Activated T-helper 17 cell treated with anti-CD3 and anti-CD28 coated beads, Interleukin-2, amount 50 U/mL, for 72 hours (primary cell): ENCODE results near the gene ROGDI. TPM values are rescaled to one million over a fixed set of nuclear protein-coding genes. Genes with fewer than 3 reads are reported as not detected.

ENCODE experiments used
- ATAC-seq: fragments of 150-1000 bp; cut with Tn5 transposase; replicated peaks from 2 replicates; pipeline ENCODE4 v1.10.0; 2021; ENCODE audit warnings: mild to moderate bottlenecking, moderate library complexity
- H3K27ac Mint-ChIP-seq: one replicate; pipeline ENCODE4 v1.8.0; 2022; ENCODE audit warnings: mixed read lengths
- H3K27me3 Mint-ChIP-seq: one replicate; pipeline ENCODE4 v1.8.0; 2022; ENCODE audit warnings: mixed read lengths
- H3K36me3 Mint-ChIP-seq: one replicate; pipeline ENCODE4 v1.8.0; 2022; ENCODE audit warnings: low read depth, mild to moderate bottlenecking, mixed read lengths
- H3K4me1 Mint-ChIP-seq: one replicate; pipeline ENCODE4 v1.8.0; 2022; ENCODE audit warnings: mixed read lengths
- H3K4me3 Mint-ChIP-seq: one replicate; pipeline ENCODE4 v1.8.0; 2022; ENCODE audit warnings: mild to moderate bottlenecking, mixed read lengths
- H3K9me3 Mint-ChIP-seq: one replicate; pipeline ENCODE4 v1.8.0; 2022; ENCODE audit warnings: mixed read lengths
- total RNA-seq, 2 donors: library from RNA; stranded (reverse); gene quantifications; one replicate each; pipeline ENCODE4 v1.2.3, GENCODE V29; 2022

The ROGDI gene
- total RNA-seq, 2 donors from 2014 or later, result 8.0 to 8.8 TPM

DNA sequence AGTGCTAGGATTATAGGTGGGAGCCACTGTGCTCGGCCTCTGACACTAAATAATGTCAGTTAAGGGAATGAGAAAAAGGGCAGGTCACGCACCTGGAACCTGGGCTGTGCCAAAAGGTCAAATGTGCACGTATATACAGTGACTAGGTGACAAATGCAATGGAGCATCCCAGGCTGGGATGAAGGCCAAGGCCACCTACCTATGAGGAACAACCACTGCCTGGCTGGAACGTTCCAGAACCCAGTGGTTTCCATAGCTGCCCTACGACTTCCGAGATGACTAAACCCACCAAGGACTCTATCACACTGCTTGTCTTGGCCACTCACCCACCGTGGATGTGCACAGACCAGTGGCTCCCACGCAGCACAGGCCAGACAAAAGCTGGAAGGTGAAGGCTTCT is 51.5 kb downstream of the ROGDI start:
- no peaks in the 10 kb centered on the region for H3K9me3 Mint-ChIP-seq
- no peaks in the 10 kb centered on the region for H3K4me1 Mint-ChIP-seq
- no peak overlapping the region for H3K27ac Mint-ChIP-seq
- peaks cover 24% of the 10 kb centered on the region for H3K36me3 Mint-ChIP-seq
- ATAC-seq, result no peak
- H3K4me3 Mint-ChIP-seq, result no peak overlapping the region
- H3K27me3 Mint-ChIP-seq, result no peaks in the 10 kb centered on the region

DNA sequence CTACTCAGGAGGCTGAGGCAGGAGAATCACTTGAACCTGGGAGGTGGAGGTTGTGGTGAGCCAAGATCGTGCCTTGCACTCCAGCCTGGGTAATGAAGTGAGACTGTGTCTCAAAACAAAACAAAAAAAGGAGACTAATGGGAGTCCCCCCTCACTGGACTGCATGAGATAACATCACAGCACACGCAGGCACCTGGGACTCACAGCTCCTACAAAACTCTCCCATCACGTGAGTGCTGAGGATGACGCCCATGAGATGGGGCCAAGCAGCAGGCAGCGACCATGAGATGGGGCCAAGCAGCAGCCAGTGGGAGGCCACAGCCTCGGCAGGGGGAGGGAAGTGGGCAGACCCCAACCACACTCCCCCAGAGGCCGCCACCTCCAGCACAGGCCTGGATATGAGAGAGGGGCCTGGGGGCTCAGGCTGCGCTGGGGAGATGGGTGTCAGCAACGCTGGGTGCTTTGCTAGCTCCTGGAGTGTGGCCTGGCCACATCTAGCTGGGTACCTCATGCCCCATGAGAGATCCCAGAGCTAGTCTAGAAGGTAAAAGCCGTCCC is 52.7 kb downstream of the ROGDI start:
- Mint-ChIP-seq H3K4me1 (no peaks in the 10 kb centered on the region), H3K4me3 (no peak overlapping the region), H3K9me3 (no peaks in the 10 kb centered on the region), H3K27ac (no peak overlapping the region), H3K36me3 (peaks cover 16% of the 10 kb centered on the region), H3K27me3 (no peaks in the 10 kb centered on the region)
- ATAC-seq, result no peak

DNA sequence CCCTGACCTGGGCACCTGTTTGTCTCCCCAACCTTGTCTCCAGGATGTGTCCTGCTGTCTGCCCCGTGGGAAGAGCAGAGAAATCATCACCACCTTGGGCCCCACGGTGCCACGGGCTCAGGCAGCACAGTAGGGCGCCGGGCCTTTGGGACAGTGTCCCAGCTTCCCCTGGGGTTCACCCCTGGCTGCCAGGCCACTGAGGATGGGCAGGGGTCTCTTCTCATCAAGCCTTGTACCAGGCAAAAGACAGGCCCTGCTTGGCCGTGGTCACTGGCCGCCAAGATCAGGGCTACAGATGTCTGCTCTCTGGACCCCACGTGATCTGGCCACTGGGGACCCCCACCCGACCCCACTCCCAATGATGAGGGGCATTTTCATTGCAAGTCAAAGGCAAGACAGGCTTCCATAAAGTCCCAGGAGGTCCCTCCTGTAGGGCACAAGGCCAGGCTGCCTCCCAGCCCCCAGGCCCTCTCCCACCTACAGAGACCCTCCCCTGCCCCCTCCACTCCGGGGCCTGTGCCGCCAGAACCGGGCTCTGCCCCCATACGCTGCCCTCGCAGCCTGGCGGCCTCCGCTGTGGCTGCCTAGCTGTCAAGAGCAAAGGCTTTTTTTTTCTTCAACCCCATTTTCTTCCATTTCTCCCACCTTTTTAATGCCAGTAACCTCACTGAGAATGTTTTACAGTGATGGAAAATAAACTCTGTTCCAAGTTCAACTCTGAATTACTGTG is 53.6 kb downstream of the ROGDI start:
- no peaks in the 10 kb centered on the region for H3K4me1 Mint-ChIP-seq
- no peak for ATAC-seq
- peaks cover 16% of the 10 kb centered on the region for H3K36me3 Mint-ChIP-seq
- no peaks in the 10 kb centered on the region for H3K9me3 Mint-ChIP-seq
- H3K27ac Mint-ChIP-seq, result no peak overlapping the region
- no peak overlapping the region for H3K4me3 Mint-ChIP-seq
- H3K27me3 Mint-ChIP-seq, result no peaks in the 10 kb centered on the region

DNA sequence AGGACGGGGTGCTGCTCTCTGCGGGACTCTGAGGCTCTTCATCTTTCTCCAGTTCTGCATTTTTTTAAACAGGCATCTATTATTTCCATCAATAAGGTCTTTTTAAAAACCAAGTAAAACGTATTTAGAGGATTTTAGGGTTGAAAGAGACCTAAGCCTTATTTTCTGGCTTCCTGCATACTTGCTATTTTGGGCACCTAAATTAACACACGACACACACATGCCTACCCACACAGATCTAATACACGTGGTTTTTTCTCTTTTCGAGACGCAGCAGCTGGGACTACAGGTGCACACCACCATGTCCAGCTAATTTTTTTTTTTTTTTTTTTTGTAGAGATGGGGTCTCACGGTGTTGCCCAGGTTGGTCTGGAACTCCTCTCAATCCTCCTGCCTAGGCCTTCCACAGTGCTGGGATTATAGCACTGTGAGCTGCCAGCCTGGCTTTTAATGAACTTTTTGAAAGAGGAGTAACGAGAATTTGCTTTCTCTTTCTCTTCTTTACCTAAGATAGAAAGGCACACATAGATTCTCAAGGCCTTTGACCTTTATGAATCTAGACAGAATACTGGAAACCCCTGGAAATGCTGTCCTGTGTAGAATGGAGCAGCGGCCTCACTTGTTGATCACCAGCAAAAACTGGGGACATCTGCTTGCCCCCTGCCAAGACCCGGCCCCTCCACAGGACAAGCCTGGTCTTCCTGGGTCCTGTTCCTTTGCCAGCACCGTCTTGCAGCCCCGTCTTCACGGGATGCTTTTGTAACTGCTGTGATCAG is 54.3 kb downstream of the ROGDI start:
- H3K27ac Mint-ChIP-seq, result no peak overlapping the region
- H3K36me3 Mint-ChIP-seq, result peaks cover 11% of the 10 kb centered on the region
- H3K4me1 Mint-ChIP-seq, result no peaks in the 10 kb centered on the region
- no peaks in the 10 kb centered on the region for H3K9me3 Mint-ChIP-seq
- no peak for ATAC-seq
- no peak overlapping the region for H3K4me3 Mint-ChIP-seq
- no peaks in the 10 kb centered on the region for H3K27me3 Mint-ChIP-seq

DNA sequence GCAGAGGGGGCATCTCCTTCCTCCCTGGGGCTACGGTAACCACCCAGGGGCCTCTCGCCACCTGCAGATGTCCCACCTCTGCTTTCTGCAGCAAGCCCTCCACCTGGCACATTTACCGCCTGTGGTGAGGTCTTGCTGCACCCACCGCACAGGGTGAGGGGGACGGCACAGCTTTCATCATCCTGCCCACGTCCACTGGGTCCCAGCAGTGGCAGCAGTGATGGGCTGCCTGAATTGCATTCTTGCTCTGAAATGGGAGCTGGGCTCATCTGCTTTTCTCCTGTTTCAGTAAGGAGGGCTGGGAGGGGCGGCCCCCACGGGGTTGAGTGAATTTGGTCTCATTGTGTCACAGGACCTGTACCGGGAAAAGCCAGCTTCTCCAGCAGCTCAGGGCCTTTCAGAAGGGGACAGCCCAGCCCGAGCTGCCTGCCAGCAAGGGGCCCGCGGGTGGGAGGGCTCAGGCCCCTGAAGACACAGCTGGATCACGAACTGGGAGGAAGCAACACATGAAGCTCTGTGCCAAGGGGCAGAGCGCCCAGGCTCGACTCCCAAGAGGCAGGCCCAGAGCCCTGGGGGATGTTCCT is 55.4 kb downstream of the ROGDI start:
- no peak overlapping the region for H3K27ac Mint-ChIP-seq
- no peaks in the 10 kb centered on the region for H3K9me3 Mint-ChIP-seq
- H3K27me3 Mint-ChIP-seq, result no peaks in the 10 kb centered on the region
- H3K4me1 Mint-ChIP-seq, result no peaks in the 10 kb centered on the region
- no peak for ATAC-seq
- H3K4me3 Mint-ChIP-seq, result no peak overlapping the region
- peaks cover 9% of the 10 kb centered on the region for H3K36me3 Mint-ChIP-seq

Other genes with a start within 250 kb of the ROGDI start
- not detected for gene C16orf96, start 246.3 kb downstream of the ROGDI start, total RNA-seq
- 10 to 100 TPM; 16.6 to 24.5 TPM for gene UBALD1, start 187.7 kb downstream of the ROGDI start, total RNA-seq
- gene MGRN1, start 177.8 kb downstream of the ROGDI start, total RNA-seq, result 10 to 100 TPM; 63.5 to 66.3 TPM
- 10 to 100 TPM; 16.8 to 28.7 TPM for gene NUDT16L1, start 109.1 kb downstream of the ROGDI start, total RNA-seq
- 10 to 100 TPM; 14.0 to 15.7 TPM for gene ANKS3, start 68.4 kb downstream of the ROGDI start, total RNA-seq
- not detected for gene DNAAF8, start 68.1 kb downstream of the ROGDI start, total RNA-seq
- 10 to 100 TPM in 1 of 2 donors, 1 to 10 TPM in 1; 9.7 to 12.5 TPM for gene ZNF500, start 35.5 kb downstream of the ROGDI start, total RNA-seq
- not detected for gene SEPTIN12, start 14.3 kb downstream of the ROGDI start, total RNA-seq
- gene SMIM22, start 7.3 kb downstream of the ROGDI start, total RNA-seq, result not detected
- 10 to 100 TPM; 57.8 to 97.2 TPM for gene GLYR1, start 44.7 kb upstream of the ROGDI start, total RNA-seq
- gene UBN1, start 44.8 kb upstream of the ROGDI start, total RNA-seq, result 10 to 100 TPM; 23.1 to 38.3 TPM
- gene PPL, start 134.5 kb upstream of the ROGDI start, total RNA-seq, result not detected
- 1 to 10 TPM in 1 of 2 donors, under 1 TPM in 1; 0.61 to 1.0 TPM for gene SEC14L5, start 155.7 kb upstream of the ROGDI start, total RNA-seq
- gene NAGPA, start 231.3 kb upstream of the ROGDI start, total RNA-seq, result 10 to 100 TPM in 1 of 2 donors, 1 to 10 TPM in 1; 8.5 to 18.6 TPM